Measurements from ENCODE around the gene RGL4. TPM values are rescaled to one million over a fixed set of nuclear protein-coding genes. Genes with fewer than 3 reads are reported as not detected.

RGL4 gene
- total RNA-seq, 2 experiments from 2014 or later, result 24.6 to 24.8 TPM

DNA sequence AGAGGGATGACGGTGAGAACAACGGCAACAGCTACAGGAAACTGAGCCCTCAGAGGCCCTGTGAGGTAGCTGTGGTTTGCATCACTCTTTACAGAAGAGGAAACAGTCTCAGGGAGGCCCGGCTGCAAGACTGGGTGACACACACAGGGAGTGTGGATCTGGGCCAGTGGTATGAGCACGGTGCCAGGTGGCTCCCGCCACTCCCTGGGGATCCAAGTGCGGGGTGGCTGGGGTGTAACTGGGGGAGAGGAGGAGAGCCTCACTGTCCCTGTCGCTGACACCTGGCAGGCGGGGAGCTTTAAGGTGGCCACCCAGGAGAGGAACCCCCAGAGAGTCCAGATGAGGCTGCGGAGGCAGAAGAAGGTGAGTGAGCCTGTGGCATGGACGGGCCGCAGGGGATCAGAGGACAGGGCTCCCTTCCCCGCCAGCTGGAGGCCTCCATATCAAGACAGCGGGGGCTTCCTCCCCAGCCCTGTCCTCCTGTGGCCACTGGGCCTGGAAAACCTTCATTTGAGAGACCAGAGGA lies 5.6 kb downstream of the RGL4 start:
- Histone ChIP-seq H3K9me3 (ENCODE audit: control insufficient read depth in 1 of 2, insufficient read depth in 1 of 2, low read length in 2 of 2) (no peaks in the 10 kb centered on the region), H3K4me3 (ENCODE audit: low read length) (peak overlapping the region; percentile 64), H3K27me3 (ENCODE audit: control insufficient read depth in 1 of 2, insufficient read depth in 2 of 2, low read length in 2 of 2) (no peaks in the 10 kb centered on the region), H3K4me1 (ENCODE audit: insufficient read depth, low read length) (peaks cover 53% of the 10 kb centered on the region), H3K36me3 (ENCODE audit: insufficient read depth, low read length) (peaks cover 64% of the 10 kb centered on the region), H3K27ac (ENCODE audit: low read depth in 1 of 2, low read length in 2 of 2) (peak overlapping the region; percentile 91 to 97)
- Mint-ChIP-seq H3K4me3 (peak overlapping the region; percentile 89), H3K9me3 (peaks cover 3% of the 10 kb centered on the region), H3K36me3 (ENCODE audit: low read depth) (peaks cover 69% of the 10 kb centered on the region), H3K4me1 (ENCODE audit: low read depth) (peaks cover 46% of the 10 kb centered on the region), H3K27me3 (no peaks in the 10 kb centered on the region), H3K27ac (peak overlapping the region; percentile 97)
- DNase-seq, result peak; percentile 71 to 92 (median 76)
- ChIA-PET POLR2A (interaction anchor here (0.8 to 3.7 kb wide), 15 partner anchors 8 to 217 kb away, joined by 3 to 74 read pairs (median 4); partner anchors contain the start of genes MIF, SLC2A11, SMARCB1 and ZNF70), CTCF (interaction anchor here (1.4 kb wide), 1 partner anchor 153 kb away, joined by 3 read pairs; no protein-coding TSS in a partner anchor)
- TF ChIP-seq CTCF (IDR thresholded peaks at IDR 0.05), result no peak
- intact Hi-C loops (cut with DNase I, micrococcal nuclease), result loop anchor here (1.0 to 10.0 kb wide), 4 partner anchors 21 to 552 kb away; partner anchors contain the start of genes MMP11 (in 1 of the 2), RAB36 (in 1 of the 2), RSPH14 (in 1 of the 2) and SMARCB1 (in 1 of the 2)
- ATAC-seq (ENCODE audit: poor library complexity), result peak; percentile 97

GRCh38 chr22:23697031-23697970 lies 6.5 kb downstream of the RGL4 start:
- peak overlapping the region; percentile 89 for H3K4me3 Mint-ChIP-seq
- peaks cover 3% of the 10 kb centered on the region for H3K9me3 Mint-ChIP-seq
- peaks cover 76% of the 10 kb centered on the region for H3K36me3 Mint-ChIP-seq (ENCODE audit: low read depth)
- H3K27me3 Mint-ChIP-seq, result no peaks in the 10 kb centered on the region
- peak in 1 of 14 experiments; percentile 16 for DNase-seq
- TF ChIP-seq CTCF (IDR thresholded peaks at IDR 0.05), result no peak
- H3K27ac Mint-ChIP-seq, result peak overlapping the region; percentile 97
- H3K4me1 ChIP-seq (ENCODE audit: insufficient read depth, low read length), result peaks cover 53% of the 10 kb centered on the region
- ChIA-PET CTCF (interaction anchor here (1.4 kb wide), 1 partner anchor 152 kb away, joined by 3 read pairs; no protein-coding TSS in a partner anchor), POLR2A (interaction anchor here (0.8 to 3.7 kb wide), 10 partner anchors 7 to 217 kb away, joined by 3 to 74 read pairs (median 4); partner anchors contain the start of genes SMARCB1 and ZNF70)
- H3K36me3 ChIP-seq (ENCODE audit: insufficient read depth, low read length), result peaks cover 69% of the 10 kb centered on the region
- ATAC-seq (ENCODE audit: poor library complexity), result no peak
- no peaks in the 10 kb centered on the region for H3K9me3 ChIP-seq (ENCODE audit: control insufficient read depth in 1 of 2, insufficient read depth in 1 of 2, low read length in 2 of 2)
- H3K4me3 ChIP-seq (ENCODE audit: low read length), result peak overlapping the region; percentile 64
- H3K27me3 ChIP-seq (ENCODE audit: control insufficient read depth in 1 of 2, insufficient read depth in 2 of 2, low read length in 2 of 2), result no peaks in the 10 kb centered on the region
- H3K27ac ChIP-seq (ENCODE audit: low read depth in 1 of 2, low read length in 2 of 2), result peak overlapping the region; percentile 91 to 97
- intact Hi-C loops (cut with DNase I, micrococcal nuclease), result loop anchor here (5.0 to 10.0 kb wide), 3 partner anchors 75 to 552 kb away; partner anchors contain the start of genes MMP11 (in 1 of the 2), RAB36 (in 1 of the 2), RSPH14 (in 1 of the 2) and SMARCB1 (in 1 of the 2)
- H3K4me1 Mint-ChIP-seq (ENCODE audit: low read depth), result peaks cover 53% of the 10 kb centered on the region

GRCh38 chr22:23698094-23698493 lies 7.3 kb downstream of the RGL4 start:
- Histone ChIP-seq H3K27ac (ENCODE audit: low read depth in 1 of 2, low read length in 2 of 2) (peak overlapping the region in 1 of 2 donors; percentile 91), H3K9me3 (ENCODE audit: control insufficient read depth in 1 of 2, insufficient read depth in 1 of 2, low read length in 2 of 2) (no peaks in the 10 kb centered on the region), H3K27me3 (ENCODE audit: control insufficient read depth in 1 of 2, insufficient read depth in 2 of 2, low read length in 2 of 2) (no peaks in the 10 kb centered on the region), H3K4me3 (ENCODE audit: low read length) (no peak overlapping the region), H3K36me3 (ENCODE audit: insufficient read depth, low read length) (peaks cover 66% of the 10 kb centered on the region), H3K4me1 (ENCODE audit: insufficient read depth, low read length) (peaks cover 51% of the 10 kb centered on the region)
- H3K9me3 Mint-ChIP-seq, result peaks cover 3% of the 10 kb centered on the region
- H3K4me1 Mint-ChIP-seq (ENCODE audit: low read depth), result peaks cover 55% of the 10 kb centered on the region
- POLR2A ChIA-PET, result interaction anchor here (1.3 to 3.7 kb wide), 3 partner anchors 18 to 196 kb away, joined by 4 to 74 read pairs (median 5); partner anchors contain the start of genes MIF and ZNF70
- ATAC-seq (ENCODE audit: poor library complexity) (no peak), DNase-seq (no peak)
- peaks cover 78% of the 10 kb centered on the region for H3K36me3 Mint-ChIP-seq (ENCODE audit: low read depth)
- peak overlapping the region; percentile 64 for H3K4me3 Mint-ChIP-seq
- H3K27me3 Mint-ChIP-seq, result no peaks in the 10 kb centered on the region
- no peak for TF ChIP-seq CTCF (IDR thresholded peaks at IDR 0.05)
- CTCF ChIA-PET, result no interaction called here
- H3K27ac Mint-ChIP-seq, result peak overlapping the region; percentile 97
- intact Hi-C loops (cut with DNase I, micrococcal nuclease), result loop anchor here (5.0 to 10.0 kb wide), 3 partner anchors 74 to 553 kb away; partner anchors contain the start of genes MMP11 (in 1 of the 2), RAB36 (in 1 of the 2), RSPH14 (in 1 of the 2) and SMARCB1 (in 1 of the 2)
